Measurements from ENCODE around the gene PTPRT. TPM values are rescaled to one million over a fixed set of nuclear protein-coding genes. Genes with fewer than 3 reads are reported as not detected.

The PTPRT gene
- total RNA-seq, 1 experiment from 2014 or later = not detected

DNA sequence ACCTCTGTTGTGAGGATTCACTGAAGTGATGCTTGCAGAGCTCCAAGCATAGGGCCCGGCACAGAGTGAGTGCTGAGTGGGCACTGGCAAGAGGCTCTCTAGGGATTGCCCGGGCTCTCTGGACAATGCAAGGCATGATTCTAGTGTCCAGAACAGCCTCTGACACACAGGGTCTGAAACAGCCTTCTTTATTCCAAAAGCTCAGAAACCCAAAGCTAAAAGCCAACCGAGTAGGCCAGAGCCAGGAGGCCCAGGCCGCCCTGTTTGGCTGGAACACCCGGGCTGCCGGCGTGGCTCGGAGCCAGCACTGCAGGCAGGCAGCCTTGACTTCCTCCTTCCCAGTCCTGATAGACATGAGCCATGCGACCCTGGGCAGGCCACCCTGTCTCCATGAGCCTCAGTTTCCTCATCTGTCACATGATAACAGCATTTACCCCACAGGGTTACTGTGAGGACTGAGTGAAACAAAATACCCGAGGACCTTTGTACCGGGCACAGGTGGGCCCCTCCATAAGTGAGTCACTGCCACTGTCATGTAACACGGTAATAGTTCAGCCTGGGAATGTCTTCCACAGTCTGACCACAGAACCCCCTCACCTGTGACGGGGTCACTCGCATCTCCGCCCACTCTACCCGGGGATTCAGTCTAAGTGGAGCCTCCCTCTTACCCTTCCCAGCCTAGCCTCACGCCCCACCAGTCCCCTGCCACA, 51.5 kb downstream of the PTPRT start:
- Histone ChIP-seq H3K4me1 (ENCODE audit: control insufficient read depth, insufficient read depth, low read length) (no peaks in the 10 kb centered on the region), H3K36me3 (ENCODE audit: control insufficient read depth, insufficient read depth, low read length) (no peaks in the 10 kb centered on the region), H3K27ac (ENCODE audit: low read length) (no peak overlapping the region), H3K9me3 (ENCODE audit: control insufficient read depth, insufficient read depth, low read depth, low read length) (no peaks in the 10 kb centered on the region), H3K27me3 (ENCODE audit: control insufficient read depth, insufficient read depth, low read length) (no peaks in the 10 kb centered on the region), H3K4me3 (ENCODE audit: low read depth in 2 of 2, low read length in 2 of 2) (no peak overlapping the region)
- POLR2A ChIA-PET = no interaction called here
- ATAC-seq (no peak), DNase-seq (ENCODE audit: low read depth, low spot score) (no peak)
- in situ Hi-C loops (cut with HindIII; ENCODE audit: low pct_unique_long_range_greater_than_20kb, low sequenced_read_pairs) = no loop called here
- intact Hi-C loops (cut with micrococcal nuclease; ENCODE audit: unreplicated experiment) = no loop called here
- CTCF ChIA-PET = no interaction called here
- BruUV-seq (replicated peaks) = no TSS peak
- TF ChIP-seq, protein P1, sequence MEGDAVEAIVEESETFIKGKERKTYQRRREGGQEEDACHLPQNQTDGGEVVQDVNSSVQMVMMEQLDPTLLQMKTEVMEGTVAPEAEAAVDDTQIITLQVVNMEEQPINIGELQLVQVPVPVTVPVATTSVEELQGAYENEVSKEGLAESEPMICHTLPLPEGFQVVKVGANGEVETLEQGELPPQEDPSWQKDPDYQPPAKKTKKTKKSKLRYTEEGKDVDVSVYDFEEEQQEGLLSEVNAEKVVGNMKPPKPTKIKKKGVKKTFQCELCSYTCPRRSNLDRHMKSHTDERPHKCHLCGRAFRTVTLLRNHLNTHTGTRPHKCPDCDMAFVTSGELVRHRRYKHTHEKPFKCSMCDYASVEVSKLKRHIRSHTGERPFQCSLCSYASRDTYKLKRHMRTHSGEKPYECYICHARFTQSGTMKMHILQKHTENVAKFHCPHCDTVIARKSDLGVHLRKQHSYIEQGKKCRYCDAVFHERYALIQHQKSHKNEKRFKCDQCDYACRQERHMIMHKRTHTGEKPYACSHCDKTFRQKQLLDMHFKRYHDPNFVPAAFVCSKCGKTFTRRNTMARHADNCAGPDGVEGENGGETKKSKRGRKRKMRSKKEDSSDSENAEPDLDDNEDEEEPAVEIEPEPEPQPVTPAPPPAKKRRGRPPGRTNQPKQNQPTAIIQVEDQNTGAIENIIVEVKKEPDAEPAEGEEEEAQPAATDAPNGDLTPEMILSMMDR (IDR thresholded peaks at IDR 0.05) = no peak
- no peak for TF ChIP-seq SIN3A (IDR thresholded peaks at IDR 0.05; ENCODE audit: borderline replicate concordance, insufficient read depth, low read depth, low read length)
- no peak for TF ChIP-seq TCF7L2 (IDR thresholded peaks at IDR 0.05; ENCODE audit: low read depth, low read length)
- no peak for TF ChIP-seq POLR2AphosphoS5 (IDR thresholded peaks at IDR 0.05; ENCODE audit: low read depth, low read length)
- TF ChIP-seq, protein P2, sequence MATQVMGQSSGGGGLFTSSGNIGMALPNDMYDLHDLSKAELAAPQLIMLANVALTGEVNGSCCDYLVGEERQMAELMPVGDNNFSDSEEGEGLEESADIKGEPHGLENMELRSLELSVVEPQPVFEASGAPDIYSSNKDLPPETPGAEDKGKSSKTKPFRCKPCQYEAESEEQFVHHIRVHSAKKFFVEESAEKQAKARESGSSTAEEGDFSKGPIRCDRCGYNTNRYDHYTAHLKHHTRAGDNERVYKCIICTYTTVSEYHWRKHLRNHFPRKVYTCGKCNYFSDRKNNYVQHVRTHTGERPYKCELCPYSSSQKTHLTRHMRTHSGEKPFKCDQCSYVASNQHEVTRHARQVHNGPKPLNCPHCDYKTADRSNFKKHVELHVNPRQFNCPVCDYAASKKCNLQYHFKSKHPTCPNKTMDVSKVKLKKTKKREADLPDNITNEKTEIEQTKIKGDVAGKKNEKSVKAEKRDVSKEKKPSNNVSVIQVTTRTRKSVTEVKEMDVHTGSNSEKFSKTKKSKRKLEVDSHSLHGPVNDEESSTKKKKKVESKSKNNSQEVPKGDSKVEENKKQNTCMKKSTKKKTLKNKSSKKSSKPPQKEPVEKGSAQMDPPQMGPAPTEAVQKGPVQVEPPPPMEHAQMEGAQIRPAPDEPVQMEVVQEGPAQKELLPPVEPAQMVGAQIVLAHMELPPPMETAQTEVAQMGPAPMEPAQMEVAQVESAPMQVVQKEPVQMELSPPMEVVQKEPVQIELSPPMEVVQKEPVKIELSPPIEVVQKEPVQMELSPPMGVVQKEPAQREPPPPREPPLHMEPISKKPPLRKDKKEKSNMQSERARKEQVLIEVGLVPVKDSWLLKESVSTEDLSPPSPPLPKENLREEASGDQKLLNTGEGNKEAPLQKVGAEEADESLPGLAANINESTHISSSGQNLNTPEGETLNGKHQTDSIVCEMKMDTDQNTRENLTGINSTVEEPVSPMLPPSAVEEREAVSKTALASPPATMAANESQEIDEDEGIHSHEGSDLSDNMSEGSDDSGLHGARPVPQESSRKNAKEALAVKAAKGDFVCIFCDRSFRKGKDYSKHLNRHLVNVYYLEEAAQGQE (IDR thresholded peaks at IDR 0.05; ENCODE audit: insufficient read depth in 1 of 2, low read depth in 2 of 2, low read length in 1 of 2) = no peak

DNA sequence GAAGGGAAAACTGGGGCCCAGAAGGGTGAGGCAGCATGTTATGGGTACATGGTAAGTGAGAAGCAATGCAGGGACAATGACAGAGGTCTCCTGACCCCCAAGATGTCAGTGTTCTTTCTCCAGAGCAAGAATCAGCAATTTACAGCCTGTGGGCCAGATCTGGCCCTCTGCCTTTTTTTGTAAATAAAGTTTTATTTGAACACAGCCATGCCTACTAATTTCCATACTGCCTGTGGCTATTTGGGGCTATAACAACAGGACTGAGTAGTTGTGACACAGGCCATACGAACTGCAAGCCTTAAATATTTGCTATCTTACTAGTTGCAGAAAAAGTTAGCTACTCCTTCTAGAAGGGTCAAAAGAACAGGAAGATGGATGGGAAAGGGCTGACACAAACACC, 52.5 kb downstream of the PTPRT start:
- H3K9me3 ChIP-seq (ENCODE audit: control insufficient read depth, insufficient read depth, low read depth, low read length) = no peaks in the 10 kb centered on the region
- no peak for TF ChIP-seq POLR2AphosphoS5 (IDR thresholded peaks at IDR 0.05; ENCODE audit: low read depth, low read length)
- TF ChIP-seq, protein P1 (IDR thresholded peaks at IDR 0.05) = no peak
- TF ChIP-seq SIN3A (IDR thresholded peaks at IDR 0.05; ENCODE audit: borderline replicate concordance, insufficient read depth, low read depth, low read length) = no peak
- TF ChIP-seq TCF7L2 (IDR thresholded peaks at IDR 0.05; ENCODE audit: low read depth, low read length) = no peak
- TF ChIP-seq, protein P2 (IDR thresholded peaks at IDR 0.05; ENCODE audit: insufficient read depth in 1 of 2, low read depth in 2 of 2, low read length in 1 of 2) = no peak

More for the DNA sequence above, 52.5 kb downstream of the PTPRT start:
- ChIA-PET POLR2A (no interaction called here), CTCF (no interaction called here)
- Histone ChIP-seq H3K4me3 (ENCODE audit: low read depth in 2 of 2, low read length in 2 of 2) (no peak overlapping the region), H3K27me3 (ENCODE audit: control insufficient read depth, insufficient read depth, low read length) (no peaks in the 10 kb centered on the region), H3K4me1 (ENCODE audit: control insufficient read depth, insufficient read depth, low read length) (no peaks in the 10 kb centered on the region), H3K27ac (ENCODE audit: low read length) (no peak overlapping the region), H3K36me3 (ENCODE audit: control insufficient read depth, insufficient read depth, low read length) (no peaks in the 10 kb centered on the region)
- intact Hi-C loops (cut with micrococcal nuclease; ENCODE audit: unreplicated experiment) = no loop called here
- BruUV-seq (replicated peaks) = no TSS peak
- in situ Hi-C loops (cut with HindIII; ENCODE audit: low pct_unique_long_range_greater_than_20kb, low sequenced_read_pairs) = no loop called here
- ATAC-seq (no peak), DNase-seq (ENCODE audit: low read depth, low spot score) (no peak)

Measured in Panc1 (cell line).